A549 (cell line): ENCODE measurements around the gene HMGN3.

Experiments
- BHLHE40 ChIP-seq: IDR thresholded peaks from 2 replicates; pipeline ENCODE4 v1.6.1; 2012; ENCODE audit warnings: low read depth, low read length, inconsistent platforms
- HDAC2 ChIP-seq: fragments of 200-600 bp; sonication (generic); IDR thresholded peaks from 2 replicates; pipeline ENCODE4 v1.6.1; 2016
- HMGXB4 ChIP-seq: fragments of 250-450 bp; sonication (Bioruptor Pico); IDR thresholded peaks from 2 replicates; pipeline ENCODE4 v1.5.0; 2021; ENCODE audit warnings: mild to moderate bottlenecking, moderate library complexity, borderline replicate concordance
- KDM1A ChIP-seq: fragments of 200-600 bp; sonication (generic); IDR thresholded peaks from 2 replicates; pipeline ENCODE4 v1.6.1; 2016; ENCODE audit warnings: low read depth, mild to moderate bottlenecking
- POLR2A ChIP-seq: IDR thresholded peaks from 2 replicates; pipeline ENCODE4 v1.6.1; 2012; ENCODE audit warnings: mild to moderate bottlenecking, low read length
- POLR2AphosphoS2 ChIP-seq: conservative IDR thresholded peaks from 2 replicates; pipeline ENCODE4 v1.6.1; 2012; ENCODE audit warnings: low read length, improper control_type of control experiment, inconsistent platforms
- RAD21 ChIP-seq, 2 experiments: fragments of >200 bp in 1 of 2; sonication (Bioruptor Twin) in 1 of 2; formaldehyde crosslinking in 1 of 2; IDR thresholded peaks in 1 of 2; conservative IDR thresholded peaks in 1 of 2; 2 replicates in 1 of 2; 3 replicates in 1 of 2; pipeline ENCODE4 v1.6.1; 2012 to 2018; ENCODE audit warnings: inconsistent platforms in 1 of 2
- REST ChIP-seq: fragments of 200-600 bp; sonication (generic); IDR thresholded peaks from 2 replicates; pipeline ENCODE4 v1.6.1; 2016; ENCODE audit warnings: antibody characterized with exemption, mild to moderate bottlenecking, moderate library complexity
- TF ChIP-seq, protein P1 (sequence below): fragments of >200 bp; sonication (Bioruptor Twin); formaldehyde crosslinking; IDR thresholded peaks from 3 replicates; pipeline ENCODE4 v1.5.1; 2016
- TF ChIP-seq, protein P2 (sequence below): IDR thresholded peaks from 2 replicates; pipeline ENCODE4 v1.6.1; 2012

- TF ChIP-seq REST (no peak), KDM1A (no peak), POLR2A (no peak), HMGXB4 (CRISPR knock-in tag) (no peak), RAD21 (conservative IDR thresholded peaks at IDR 0.05 in 1 of 2, IDR thresholded peaks at IDR 0.05 in 1 of 2) (no peak), HDAC2 (no peak), BHLHE40 (no peak), POLR2AphosphoS2 (no peak)
- TF ChIP-seq, protein P1, sequence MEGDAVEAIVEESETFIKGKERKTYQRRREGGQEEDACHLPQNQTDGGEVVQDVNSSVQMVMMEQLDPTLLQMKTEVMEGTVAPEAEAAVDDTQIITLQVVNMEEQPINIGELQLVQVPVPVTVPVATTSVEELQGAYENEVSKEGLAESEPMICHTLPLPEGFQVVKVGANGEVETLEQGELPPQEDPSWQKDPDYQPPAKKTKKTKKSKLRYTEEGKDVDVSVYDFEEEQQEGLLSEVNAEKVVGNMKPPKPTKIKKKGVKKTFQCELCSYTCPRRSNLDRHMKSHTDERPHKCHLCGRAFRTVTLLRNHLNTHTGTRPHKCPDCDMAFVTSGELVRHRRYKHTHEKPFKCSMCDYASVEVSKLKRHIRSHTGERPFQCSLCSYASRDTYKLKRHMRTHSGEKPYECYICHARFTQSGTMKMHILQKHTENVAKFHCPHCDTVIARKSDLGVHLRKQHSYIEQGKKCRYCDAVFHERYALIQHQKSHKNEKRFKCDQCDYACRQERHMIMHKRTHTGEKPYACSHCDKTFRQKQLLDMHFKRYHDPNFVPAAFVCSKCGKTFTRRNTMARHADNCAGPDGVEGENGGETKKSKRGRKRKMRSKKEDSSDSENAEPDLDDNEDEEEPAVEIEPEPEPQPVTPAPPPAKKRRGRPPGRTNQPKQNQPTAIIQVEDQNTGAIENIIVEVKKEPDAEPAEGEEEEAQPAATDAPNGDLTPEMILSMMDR: no peak
- TF ChIP-seq, protein P2, sequence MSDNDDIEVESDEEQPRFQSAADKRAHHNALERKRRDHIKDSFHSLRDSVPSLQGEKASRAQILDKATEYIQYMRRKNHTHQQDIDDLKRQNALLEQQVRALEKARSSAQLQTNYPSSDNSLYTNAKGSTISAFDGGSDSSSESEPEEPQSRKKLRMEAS: no peak
Measured at GRCh38 chr6:79263359-79263758, 28.9 kb upstream of the HMGN3 start.
